Vagina (tissue), 2 donors: ENCODE measurements around the gene ZBTB7C. TPM values are rescaled to one million over a fixed set of nuclear protein-coding genes. Genes with fewer than 3 reads are reported as not detected.
A peak's percentile ranks its signal among the peaks of the same experiment; 100 is the strongest.
"Not testable (repeated sequence)": the region's sequence is repeated elsewhere in the genome, so short reads cannot be mapped to it uniquely, and the experiment has no call there.

Experiments used
- DNase-seq, 2 donors: peaks; one replicate each; pipeline ENCODE4 v3.0.0-alpha.2; 2017; ENCODE audit errors: extremely low spot score in 2 of 2
- H3K27ac ChIP-seq: fragments of 200-600 bp; sonication (generic); one replicate; pipeline ENCODE4 v1.5.1; 2019
- H3K27me3 ChIP-seq: fragments of 200-600 bp; sonication (generic); one replicate; pipeline ENCODE4 v1.5.1; 2019
- H3K36me3 ChIP-seq, 2 donors: fragments of 200-600 bp; sonication (generic); one replicate each; pipeline ENCODE4 v1.5.1; 2017 to 2019
- H3K4me1 ChIP-seq: fragments of 200-600 bp; sonication (generic); one replicate; pipeline ENCODE4 v1.5.1; 2019
- H3K4me3 ChIP-seq, 2 donors: fragments of 200-600 bp; sonication (generic); 1 replicate in 1 of 2; 2 replicates in 1 of 2; pipeline ENCODE4 v1.5.1; 2016 to 2019
- H3K9me3 ChIP-seq: fragments of 200-600 bp; sonication (generic); one replicate; pipeline ENCODE4 v1.5.1; 2019
- POLR2A ChIP-seq, 2 donors: fragments of 450-650 bp; IDR thresholded peaks; one replicate each; pipeline ENCODE4 v1.6.1; 2017; ENCODE audit warnings: antibody characterized with exemption in 2 of 2, mild to moderate bottlenecking in 2 of 2, moderate library complexity in 2 of 2
- POLR2AphosphoS5 ChIP-seq, 2 donors: sonication (generic); formaldehyde crosslinking; IDR thresholded peaks; one replicate each; pipeline ENCODE4 v1.9.0; 2017; ENCODE audit warnings: antibody characterized with exemption in 2 of 2, mild to moderate bottlenecking in 2 of 2, low read depth in 1 of 2; ENCODE audit not compliant: insufficient read depth in 1 of 2
- intact Hi-C: fragments of 100-400 bp; cut with DNase I; formaldehyde crosslinking; loops from one replicate; pipeline ENCODE4 v1.15.1; 2023
- total RNA-seq: library from RNA; depleted of rRNA; stranded (reverse); fragments of >200 nt; gene quantifications from one replicate; pipeline ENCODE4 v1.2.3, GENCODE V29; 2016
- TF ChIP-seq, protein P1 (sequence below), 3 experiments: fragments of 450-650 bp in 2 of 3; fragments of 200-600 bp in 1 of 3; sonication (generic) in 1 of 3; IDR thresholded peaks; one replicate each; pipeline ENCODE4 v1.5.1; 2017 to 2019; ENCODE audit warnings: antibody characterized with exemption in 3 of 3, mild to moderate bottlenecking in 2 of 3, moderate library complexity in 2 of 3

Gene ZBTB7C
- total RNA-seq, 1 donor from 2014 or later, result 40.5 TPM

- Histone ChIP-seq H3K9me3 (no peaks in the 10 kb centered on the region), H3K4me1 (no peaks in the 10 kb centered on the region), H3K4me3 (no peak overlapping the region), H3K27ac (no peak overlapping the region), H3K36me3 (no peaks in the 10 kb centered on the region), H3K27me3 (no peaks in the 10 kb centered on the region)
- intact Hi-C loops, result no loop called here
- DNase-seq, result peak; percentile 37 to 79
- TF ChIP-seq POLR2AphosphoS5 (IDR thresholded peaks at IDR 0.05; ENCODE audit: insufficient read depth in 1 of 2, low read depth in 1 of 2), result no peak
- TF ChIP-seq, protein P1, sequence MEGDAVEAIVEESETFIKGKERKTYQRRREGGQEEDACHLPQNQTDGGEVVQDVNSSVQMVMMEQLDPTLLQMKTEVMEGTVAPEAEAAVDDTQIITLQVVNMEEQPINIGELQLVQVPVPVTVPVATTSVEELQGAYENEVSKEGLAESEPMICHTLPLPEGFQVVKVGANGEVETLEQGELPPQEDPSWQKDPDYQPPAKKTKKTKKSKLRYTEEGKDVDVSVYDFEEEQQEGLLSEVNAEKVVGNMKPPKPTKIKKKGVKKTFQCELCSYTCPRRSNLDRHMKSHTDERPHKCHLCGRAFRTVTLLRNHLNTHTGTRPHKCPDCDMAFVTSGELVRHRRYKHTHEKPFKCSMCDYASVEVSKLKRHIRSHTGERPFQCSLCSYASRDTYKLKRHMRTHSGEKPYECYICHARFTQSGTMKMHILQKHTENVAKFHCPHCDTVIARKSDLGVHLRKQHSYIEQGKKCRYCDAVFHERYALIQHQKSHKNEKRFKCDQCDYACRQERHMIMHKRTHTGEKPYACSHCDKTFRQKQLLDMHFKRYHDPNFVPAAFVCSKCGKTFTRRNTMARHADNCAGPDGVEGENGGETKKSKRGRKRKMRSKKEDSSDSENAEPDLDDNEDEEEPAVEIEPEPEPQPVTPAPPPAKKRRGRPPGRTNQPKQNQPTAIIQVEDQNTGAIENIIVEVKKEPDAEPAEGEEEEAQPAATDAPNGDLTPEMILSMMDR (IDR thresholded peaks at IDR 0.05), result no peak
- no peak for TF ChIP-seq POLR2A (IDR thresholded peaks at IDR 0.05)
Observed at GRCh38 chr18:48290162-48290926, 118.8 kb downstream of the ZBTB7C start.

DNA sequence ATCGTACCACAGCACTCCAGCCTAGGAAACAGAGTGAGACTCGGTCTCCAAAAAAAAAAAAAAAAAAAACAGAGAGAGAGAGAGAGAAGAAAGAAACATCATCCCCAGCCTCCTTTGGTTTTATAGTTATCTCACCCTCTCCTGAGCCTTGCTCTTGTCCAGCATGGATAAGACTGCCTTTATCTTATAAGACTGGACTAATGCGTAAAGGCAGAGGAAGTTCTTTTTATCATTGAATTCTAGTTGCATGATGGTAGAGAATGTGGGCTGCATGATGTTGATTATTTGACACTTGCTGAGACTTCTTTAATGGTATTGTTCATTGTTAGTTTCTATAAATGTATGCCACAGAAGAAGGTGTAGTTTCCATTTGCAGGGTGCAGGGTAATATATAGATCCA lies 124.4 kb downstream of the ZBTB7C start:
- no peaks in the 10 kb centered on the region for H3K27me3 ChIP-seq
- intact Hi-C loops, result no loop called here
- H3K4me1 ChIP-seq, result no peaks in the 10 kb centered on the region
- H3K36me3 ChIP-seq, result no peaks in the 10 kb centered on the region
- H3K4me3 ChIP-seq, result no peak overlapping the region
- TF ChIP-seq POLR2A (IDR thresholded peaks at IDR 0.05) (no peak), POLR2AphosphoS5 (IDR thresholded peaks at IDR 0.05; ENCODE audit: insufficient read depth in 1 of 2, low read depth in 1 of 2) (no peak)
- TF ChIP-seq, protein P1 (IDR thresholded peaks at IDR 0.05), result no peak
- no peaks in the 10 kb centered on the region for H3K9me3 ChIP-seq
- DNase-seq, result no peak
- no peak overlapping the region for H3K27ac ChIP-seq

- intact Hi-C loops, H3K27ac ChIP-seq, H3K4me3 ChIP-seq, H3K4me1 ChIP-seq, H3K9me3 ChIP-seq, DNase-seq, H3K27me3 ChIP-seq, H3K36me3 ChIP-seq: not testable (repeated sequence)
Observed at GRCh38 chr18:48284011-48284410, 125.2 kb downstream of the ZBTB7C start.

DNA sequence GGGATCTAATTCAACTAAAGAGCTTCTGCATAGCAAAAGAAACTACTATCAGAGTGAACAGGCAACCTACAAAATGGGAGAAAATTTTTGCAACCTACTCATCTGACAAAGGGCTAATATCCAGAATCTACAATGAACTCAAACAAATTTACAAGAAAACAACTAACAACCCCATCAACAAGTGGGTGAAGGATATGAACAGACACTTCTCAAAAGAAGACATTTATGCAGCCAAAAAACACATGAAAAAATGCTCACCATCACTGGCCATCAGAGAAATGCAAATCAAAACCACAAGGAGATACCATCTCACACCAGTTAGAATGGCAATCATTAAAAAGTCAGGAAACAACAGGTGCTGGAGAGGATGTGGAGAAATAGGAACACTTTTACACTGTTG lies 127.7 kb downstream of the ZBTB7C start:
- H3K27ac ChIP-seq, H3K4me1 ChIP-seq, H3K4me3 ChIP-seq, H3K36me3 ChIP-seq, H3K27me3 ChIP-seq, H3K9me3 ChIP-seq, DNase-seq, intact Hi-C loops: not testable (repeated sequence)

DNA sequence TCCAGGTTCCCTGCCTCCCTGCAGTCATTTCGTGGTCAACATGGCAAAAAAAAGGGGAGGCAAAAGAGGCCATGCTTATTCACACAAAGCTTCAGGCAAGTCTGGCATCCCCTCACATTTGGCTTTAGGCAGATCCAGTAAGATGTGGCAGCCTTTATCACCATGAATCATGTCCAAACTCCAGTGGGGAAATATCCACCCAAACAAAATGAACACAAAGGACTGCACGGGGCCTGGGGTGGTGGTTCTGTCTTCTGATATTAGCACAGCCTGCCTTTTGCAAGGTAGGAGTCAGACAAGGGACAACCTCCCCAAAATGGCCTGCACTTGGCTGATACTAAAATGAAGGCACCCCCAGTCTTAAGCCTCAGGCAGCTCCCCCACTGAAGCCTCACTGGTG lies 129.9 kb downstream of the ZBTB7C start:
- intact Hi-C loops, result no loop called here
- DNase-seq, result peak; percentile 64 to 69
- Histone ChIP-seq H3K27me3 (no peaks in the 10 kb centered on the region), H3K27ac (no peak overlapping the region), H3K4me3 (no peak overlapping the region), H3K9me3 (no peaks in the 10 kb centered on the region), H3K36me3 (no peaks in the 10 kb centered on the region), H3K4me1 (no peaks in the 10 kb centered on the region)
- TF ChIP-seq, protein P1 (IDR thresholded peaks at IDR 0.05), result no peak

DNA sequence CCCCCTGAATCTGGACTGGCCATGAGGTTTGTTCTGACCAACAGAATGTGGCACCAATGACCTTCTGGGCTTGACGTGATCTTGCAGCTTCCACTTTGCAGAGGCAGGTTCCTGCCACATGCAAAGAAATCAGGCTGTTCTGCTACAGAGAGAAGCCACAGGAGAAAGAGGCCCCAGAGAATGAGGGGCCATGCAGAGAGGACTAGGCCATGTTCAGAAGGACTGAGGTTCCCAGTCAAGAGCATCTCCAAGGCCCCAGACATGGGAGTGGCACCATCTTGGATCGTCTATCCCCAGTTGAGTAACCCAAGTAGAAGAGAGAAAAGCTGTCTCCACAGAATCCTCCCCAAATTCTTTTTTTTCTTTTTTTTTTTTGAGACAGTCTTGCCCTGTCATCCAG lies 131.1 kb downstream of the ZBTB7C start:
- DNase-seq, result peak; percentile 58 to 79
- intact Hi-C loops, result no loop called here
- no peaks in the 10 kb centered on the region for H3K9me3 ChIP-seq
- TF ChIP-seq POLR2AphosphoS5 (IDR thresholded peaks at IDR 0.05; ENCODE audit: insufficient read depth in 1 of 2, low read depth in 1 of 2) (no peak), POLR2A (IDR thresholded peaks at IDR 0.05) (no peak)
- TF ChIP-seq, protein P1 (IDR thresholded peaks at IDR 0.05), result no peak
- no peaks in the 10 kb centered on the region for H3K36me3 ChIP-seq
- H3K27ac ChIP-seq, result no peak overlapping the region
- no peaks in the 10 kb centered on the region for H3K4me1 ChIP-seq
- H3K27me3 ChIP-seq, result no peaks in the 10 kb centered on the region
- no peak overlapping the region for H3K4me3 ChIP-seq
